ENCODE data around the gene STIM2.

DNA sequence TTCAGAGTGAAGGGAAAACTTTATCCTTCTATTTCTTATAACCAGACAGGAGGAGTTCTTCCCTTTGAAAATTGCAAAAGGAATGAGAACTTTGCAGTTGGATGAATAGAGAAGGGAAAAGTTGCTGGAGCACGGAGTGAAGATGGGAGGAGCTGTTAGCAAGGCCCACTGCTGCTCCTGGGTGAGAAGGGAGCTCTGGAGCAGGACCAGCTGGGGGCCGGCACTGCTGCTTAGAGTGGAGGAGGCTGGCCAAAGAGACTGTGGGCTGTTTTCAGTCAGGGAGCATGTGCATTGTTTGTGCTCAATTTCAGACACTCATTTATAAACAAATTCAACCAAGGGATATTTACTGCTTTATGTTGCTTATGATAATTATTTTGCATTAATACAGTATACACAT, 164.2 kb downstream of the STIM2 start:
- TF ChIP-seq POLR2AphosphoS5 (IDR thresholded peaks at IDR 0.05; ENCODE audit: low read length) = no peak
- TF ChIP-seq SREBF2 (IDR thresholded peaks at IDR 0.05; ENCODE audit: low read length) = no peak
- TF ChIP-seq CTCF (IDR thresholded peaks at IDR 0.05 in 2 of 3, conservative IDR thresholded peaks at IDR 0.05 in 1 of 3; ENCODE audit: control insufficient read depth in 2 of 3, extremely low read depth in 1 of 3, insufficient read depth in 1 of 3, low read depth in 3 of 3, low read length in 3 of 3) = no peak
- TF ChIP-seq NFIC (IDR thresholded peaks at IDR 0.05; ENCODE audit: low read depth, low read length) = no peak
- TF ChIP-seq REST (IDR thresholded peaks at IDR 0.05; ENCODE audit: low read depth, low read length) = no peak
- no peak for TF ChIP-seq POLR2A (IDR thresholded peaks at IDR 0.05; ENCODE audit: low read depth, low read length)
- no peak for TF ChIP-seq YBX1 (IDR thresholded peaks at IDR 0.05)
- TF ChIP-seq ZBTB33 (IDR thresholded peaks at IDR 0.05) = no peak
- TF ChIP-seq NRF1 (conservative IDR thresholded peaks at IDR 0.05; ENCODE audit: low read depth, low read length) = no peak
- no peak for TF ChIP-seq EZH2 (IDR thresholded peaks at IDR 0.05; ENCODE audit: borderline replicate concordance, control insufficient read depth, low read depth, low read length)
- no peak for TF ChIP-seq TCF7 (IDR thresholded peaks at IDR 0.05; ENCODE audit: borderline replicate concordance)
- no peak for TF ChIP-seq CBX3 (IDR thresholded peaks at IDR 0.05; ENCODE audit: borderline replicate concordance, low read depth)
- TF ChIP-seq SMC3 (IDR thresholded peaks at IDR 0.05; ENCODE audit: borderline replicate concordance, low read length) = no peak

Measured in GM12878 (cell line).